Activated CD4-positive, alpha-beta T cell treated with anti-CD3 and anti-CD28 coated beads, Interleukin-2, Interleukin-6, amounts not matched to agents 100 ng/mL and 50 ng/mL, durations not matched to agents 16 hours and 8 hours (primary cell): ENCODE measurements around the gene TBL1XR1.
"Not testable (repeated sequence)": the region's sequence is repeated elsewhere in the genome, so short reads cannot be mapped to it uniquely, and the experiment has no call there.

Source experiments
- DNase-seq: peaks from one replicate; pipeline ENCODE4 v3.0.0-alpha.2; 2020

The TBL1XR1 gene

DNA sequence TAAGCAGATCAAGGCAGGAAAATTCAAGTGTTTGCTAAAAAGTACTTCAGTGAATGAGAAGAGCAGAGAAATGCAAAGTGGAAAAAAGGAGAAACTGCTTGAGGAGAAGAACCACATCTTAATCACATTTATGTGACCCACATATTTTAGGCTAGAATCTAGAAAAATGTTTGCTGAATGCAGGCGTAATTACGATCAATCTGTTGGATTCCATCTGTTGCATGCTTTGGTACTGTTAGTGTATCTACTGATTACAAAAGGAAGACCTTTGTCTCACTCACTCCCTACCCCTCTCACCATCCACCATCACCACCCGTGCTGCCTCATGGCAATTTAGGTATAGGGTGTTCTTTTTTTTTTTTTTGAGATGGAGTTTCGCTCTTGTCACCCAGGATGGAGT lies 9.7 kb upstream of the TBL1XR1 start:
- DNase-seq = no peak

DNA sequence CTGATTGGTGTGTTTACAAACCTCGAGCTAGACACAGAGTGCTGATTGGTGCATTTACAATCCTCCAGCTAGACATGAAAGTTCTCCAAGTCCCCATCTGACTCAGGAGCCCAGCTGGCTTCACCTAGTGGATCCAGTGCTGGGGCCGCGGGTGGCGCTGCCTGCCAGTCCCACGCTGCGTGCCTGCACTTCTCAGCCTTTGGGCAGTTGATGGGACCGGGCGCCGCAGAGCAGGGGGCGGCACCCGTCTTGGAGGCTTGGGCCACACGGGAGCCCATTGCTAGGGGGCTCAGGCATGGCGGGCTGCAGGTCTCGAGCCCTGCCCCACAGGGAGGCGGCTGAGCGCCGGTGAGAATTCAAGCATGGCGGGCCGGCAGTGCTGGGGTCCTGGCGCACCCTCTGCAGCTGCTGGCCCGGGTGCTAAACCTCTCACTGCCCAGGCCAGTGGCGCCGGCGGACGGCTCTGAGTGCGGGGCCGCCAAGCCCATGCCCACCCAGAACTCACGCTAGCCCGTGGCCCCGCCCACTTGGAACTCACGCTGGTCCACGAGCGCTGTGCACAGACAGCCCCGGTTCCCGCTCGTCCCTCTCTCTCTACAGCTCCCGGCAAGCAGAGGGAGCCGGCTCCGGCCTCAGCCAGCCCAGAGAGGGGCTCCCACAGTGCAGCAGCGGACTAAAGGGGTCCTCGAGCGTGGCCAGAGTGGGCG lies 6.6 kb upstream of the TBL1XR1 start:
- no peak for DNase-seq

DNA sequence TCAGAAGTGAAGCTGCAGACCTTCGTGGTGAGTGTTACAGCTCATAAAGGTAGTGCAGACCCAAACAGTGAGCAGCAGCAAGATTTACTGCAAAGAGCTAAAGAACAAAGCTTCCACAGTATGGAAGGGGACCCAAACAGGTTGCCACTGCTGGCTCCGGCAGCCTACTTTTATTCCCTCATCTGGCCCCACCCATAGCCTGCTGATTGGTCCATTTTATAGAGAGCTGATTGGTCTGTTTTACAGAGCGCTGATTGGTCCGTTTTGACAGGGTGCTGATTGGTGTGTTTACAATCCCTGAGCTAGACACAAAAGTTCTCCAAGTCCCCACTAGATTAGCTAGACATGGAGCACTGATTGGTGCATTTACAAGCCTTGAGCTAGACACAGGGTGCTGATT lies 5.7 kb upstream of the TBL1XR1 start:
- not testable (repeated sequence) for DNase-seq

DNA sequence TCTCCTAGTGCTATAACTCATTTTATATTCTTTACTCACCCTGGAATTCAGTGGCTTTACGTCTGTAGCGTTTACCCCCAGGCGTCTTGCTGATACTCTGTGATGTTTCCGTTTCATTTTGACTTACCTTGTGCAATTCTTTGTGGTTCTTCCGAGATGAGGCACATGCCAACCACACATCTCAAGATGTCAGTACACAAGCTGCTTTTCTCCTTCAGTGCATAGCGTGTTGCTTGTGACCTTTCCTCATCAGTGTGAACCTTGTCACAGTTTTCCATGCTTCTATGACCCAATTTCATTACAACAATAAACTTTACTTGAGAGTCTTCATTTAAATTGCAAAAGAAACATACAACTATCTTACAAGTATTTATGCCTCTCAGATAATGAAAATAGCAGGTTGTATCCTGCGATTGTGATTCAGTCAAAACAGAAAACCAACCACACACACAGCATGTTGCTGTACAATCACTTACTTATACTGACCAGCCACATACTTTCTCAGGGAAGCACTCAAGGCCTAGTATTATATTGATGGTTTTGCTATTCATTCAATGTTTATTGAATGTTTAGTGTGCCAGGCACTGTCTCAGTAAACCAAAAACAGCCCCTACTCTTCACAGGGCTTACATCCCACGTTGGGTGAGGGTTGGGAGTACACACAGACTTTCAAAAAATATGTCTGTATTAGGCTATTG lies 4.6 kb upstream of the TBL1XR1 start:
- peak; percentile 91 for DNase-seq

DNA sequence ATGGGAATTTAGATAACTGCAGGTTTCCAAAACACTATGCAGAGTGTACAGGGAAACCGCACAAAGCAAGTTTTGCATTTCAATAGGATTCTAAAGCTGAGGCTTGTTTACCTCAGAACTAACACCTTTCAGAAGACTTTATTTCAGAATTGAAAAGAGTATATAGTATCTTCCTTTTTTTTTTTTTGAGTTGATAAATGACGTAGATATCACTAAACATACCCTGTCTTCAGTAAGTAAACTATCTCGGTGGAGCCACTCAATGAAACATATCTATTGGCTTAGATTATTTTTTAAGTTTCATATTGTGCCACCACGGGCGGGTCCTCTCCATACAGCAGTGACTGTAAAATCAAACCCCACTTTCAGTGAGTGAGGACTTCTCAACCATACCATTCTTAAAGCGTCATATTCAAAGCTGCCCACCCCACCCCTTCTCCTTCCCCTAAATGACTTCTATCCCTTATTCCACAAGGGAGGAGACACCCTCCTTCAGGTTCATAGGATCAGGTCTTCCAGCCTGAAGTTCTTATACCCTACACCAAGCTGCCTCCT lies 2.0 kb upstream of the TBL1XR1 start:
- no peak for DNase-seq

DNA sequence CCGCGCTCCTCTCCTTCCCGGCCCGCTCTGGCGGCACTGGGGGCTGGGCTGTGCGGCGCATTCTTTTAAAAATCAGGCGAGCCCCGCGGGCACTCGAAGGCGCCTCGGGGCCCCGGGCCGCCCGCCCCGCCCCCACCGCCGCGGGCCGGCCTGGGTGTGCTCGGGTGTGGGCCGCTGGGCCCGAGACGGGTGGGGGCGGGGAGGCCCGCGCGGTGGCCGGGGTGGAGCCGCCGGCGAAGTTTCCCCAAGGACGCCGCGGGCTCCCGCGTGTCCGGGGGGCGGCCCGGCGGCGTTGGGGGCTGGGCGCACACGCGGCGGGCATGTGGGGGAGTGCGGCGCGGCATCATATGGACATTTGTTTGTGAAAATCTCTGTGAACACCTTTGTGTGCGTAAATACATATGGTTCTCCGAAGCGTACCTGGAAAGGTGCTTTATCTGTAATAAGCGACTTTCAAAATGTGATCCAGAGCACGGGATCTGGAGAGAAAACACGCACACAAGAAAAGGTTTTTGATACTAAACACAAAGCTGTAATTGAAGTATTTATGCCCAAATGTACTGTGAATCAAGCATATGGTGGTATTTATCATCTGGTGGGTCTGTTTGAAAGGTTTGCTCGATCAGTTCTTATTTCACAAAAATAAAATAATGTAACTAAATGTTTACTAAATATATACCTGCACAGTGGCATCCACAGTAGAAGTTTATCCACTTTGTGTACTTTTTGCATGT lies 612 bp upstream of the TBL1XR1 start:
- peak; percentile 69 for DNase-seq

DNA sequence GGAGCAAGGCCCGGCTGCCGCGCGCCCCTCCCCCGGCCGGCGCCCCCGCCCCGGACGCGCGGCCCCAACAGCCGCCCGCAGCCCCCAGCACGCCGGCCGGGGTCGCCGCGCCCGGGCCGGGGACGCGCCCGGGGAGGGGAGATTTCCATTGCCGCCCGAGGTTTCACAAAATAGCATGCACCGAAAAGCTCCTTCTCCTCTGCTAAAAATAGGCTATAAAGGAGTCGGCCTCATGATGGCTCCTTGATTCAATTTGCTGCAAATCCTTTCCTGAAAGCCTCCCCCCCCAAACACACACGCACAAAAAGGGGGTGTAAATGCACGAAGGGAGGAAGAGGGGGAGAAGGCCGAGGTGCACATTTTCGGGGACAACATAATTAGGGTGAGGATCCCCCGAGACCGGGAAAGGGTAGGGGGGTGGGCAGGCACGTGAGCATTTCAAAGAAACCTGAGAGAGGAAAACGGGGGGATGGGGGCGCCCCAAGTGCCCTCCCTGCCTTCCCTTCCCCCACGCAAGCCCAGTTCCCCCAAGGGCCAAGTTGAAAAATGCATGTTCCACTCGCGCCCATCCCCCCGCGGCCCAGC lies 734 bp downstream of the TBL1XR1 start:
- peak; percentile 54 for DNase-seq

DNA sequence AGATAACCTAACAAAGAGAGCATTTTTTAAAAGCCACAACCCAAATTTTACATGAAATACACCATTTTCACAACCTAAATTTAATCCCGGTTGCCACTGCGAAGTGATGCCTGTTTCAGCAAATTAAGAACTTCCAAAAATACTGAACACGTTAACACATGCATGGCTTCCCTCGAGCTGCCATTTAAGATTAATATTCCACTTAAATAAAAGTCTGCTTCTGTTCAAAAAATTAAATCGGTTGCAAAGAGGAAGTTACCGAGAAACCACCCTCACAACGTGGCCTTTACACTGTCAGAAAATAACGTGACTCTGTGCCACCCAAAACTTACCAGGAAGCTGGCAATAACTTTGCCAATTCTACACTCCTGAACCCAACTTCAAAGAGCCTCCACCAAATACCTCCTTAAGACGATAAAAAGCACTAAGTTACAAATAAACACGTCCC lies 1.2 kb downstream of the TBL1XR1 start:
- peak; percentile 53 for DNase-seq

DNA sequence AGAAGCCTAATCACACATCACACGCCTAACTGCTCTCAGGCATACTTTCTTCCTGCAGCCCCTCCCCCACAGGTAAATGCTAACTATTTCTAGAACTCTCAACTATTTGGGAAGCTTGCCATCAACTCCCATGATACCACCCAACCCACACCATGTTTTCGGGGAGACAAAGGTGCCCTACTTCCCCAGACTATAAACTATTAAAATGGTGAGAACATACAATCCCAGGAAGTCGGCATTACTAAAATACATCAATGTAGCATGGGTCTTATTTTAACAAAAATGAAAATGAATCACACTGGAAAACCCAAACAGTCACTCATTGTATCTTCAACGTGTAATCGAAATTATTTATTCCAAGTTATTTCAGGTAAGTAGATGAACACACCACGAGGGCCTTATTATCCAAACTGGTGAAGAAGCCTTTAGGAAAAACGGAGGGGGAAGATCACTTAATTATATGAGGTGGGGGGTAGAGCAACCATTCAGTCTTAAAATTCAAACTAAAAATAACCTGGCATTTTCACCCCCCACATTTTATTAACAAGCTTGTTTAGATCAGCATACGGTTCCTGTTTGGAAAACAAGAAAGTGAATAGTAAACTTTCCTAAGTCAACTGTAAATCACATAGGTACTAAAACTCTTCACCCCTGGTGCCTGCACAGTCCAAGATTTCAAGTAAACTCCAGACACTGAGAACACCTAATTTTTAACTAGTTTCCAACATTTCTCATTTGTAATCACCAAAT lies 1.9 kb downstream of the TBL1XR1 start:
- peak; percentile 24 for DNase-seq

DNA sequence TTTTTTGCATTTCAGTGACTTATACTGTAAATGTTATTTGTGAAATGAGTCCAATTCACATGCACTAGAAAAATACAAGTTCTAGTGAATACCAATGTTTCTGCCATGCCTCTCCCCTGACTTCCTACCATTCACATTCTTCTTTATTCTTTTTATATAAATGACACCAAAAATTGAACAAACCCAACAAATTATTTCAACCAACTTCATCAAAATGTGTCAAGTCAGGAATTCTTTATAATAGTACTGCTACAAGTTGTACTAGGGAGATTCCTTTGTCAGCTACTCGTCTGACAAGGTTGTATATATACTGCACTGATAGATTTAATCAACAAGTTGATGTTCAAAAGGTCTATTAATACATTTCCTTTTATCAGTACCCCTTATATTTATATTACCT lies 3.0 kb downstream of the TBL1XR1 start:
- no peak for DNase-seq

DNA sequence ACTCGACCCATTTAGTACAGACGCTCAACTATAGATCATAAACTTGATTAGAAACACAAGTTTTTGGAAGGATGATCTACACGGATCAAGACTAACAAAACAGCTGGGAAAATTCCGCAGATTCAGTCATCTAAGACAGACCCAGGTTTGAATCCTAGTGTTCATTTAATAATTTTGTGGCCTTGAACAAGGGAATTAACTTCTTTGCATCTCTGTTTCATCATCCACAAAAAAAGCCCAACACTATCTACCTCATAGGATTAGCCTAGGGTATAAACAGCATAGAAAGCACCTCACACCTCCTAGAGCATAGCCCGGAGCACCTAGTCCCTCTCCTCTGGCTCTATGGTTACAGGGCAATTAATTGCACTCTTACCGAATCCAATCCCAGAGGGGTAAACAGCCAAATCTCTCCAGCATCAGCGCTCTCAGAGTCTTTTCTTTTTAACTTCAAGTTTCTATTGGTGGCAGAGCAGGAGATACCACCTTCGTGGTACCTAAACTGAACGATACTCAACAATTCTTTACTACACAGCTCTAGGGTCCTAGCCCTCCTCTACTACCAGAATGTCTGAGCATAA lies 3.5 kb downstream of the TBL1XR1 start:
- no peak for DNase-seq

DNA sequence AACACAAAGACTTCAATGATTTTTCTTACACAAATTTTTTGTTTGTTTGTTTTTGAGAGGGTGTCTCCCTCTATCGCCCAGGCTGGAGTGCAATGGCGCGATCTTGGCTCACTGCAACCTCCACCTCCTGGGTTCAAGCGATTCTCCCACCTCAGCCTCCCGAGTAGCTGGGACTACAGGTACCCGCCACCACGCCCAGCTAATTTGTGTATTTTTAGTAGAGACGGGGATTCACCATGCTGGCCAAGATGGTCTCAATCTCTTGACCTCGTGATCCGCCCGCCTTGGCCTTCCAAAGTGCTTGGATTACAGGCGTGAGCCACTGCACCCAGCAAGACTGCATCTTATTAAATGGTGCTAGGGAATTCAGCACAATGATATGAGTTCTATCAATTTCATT lies 4.0 kb downstream of the TBL1XR1 start:
- DNase-seq = not testable (repeated sequence)

DNA sequence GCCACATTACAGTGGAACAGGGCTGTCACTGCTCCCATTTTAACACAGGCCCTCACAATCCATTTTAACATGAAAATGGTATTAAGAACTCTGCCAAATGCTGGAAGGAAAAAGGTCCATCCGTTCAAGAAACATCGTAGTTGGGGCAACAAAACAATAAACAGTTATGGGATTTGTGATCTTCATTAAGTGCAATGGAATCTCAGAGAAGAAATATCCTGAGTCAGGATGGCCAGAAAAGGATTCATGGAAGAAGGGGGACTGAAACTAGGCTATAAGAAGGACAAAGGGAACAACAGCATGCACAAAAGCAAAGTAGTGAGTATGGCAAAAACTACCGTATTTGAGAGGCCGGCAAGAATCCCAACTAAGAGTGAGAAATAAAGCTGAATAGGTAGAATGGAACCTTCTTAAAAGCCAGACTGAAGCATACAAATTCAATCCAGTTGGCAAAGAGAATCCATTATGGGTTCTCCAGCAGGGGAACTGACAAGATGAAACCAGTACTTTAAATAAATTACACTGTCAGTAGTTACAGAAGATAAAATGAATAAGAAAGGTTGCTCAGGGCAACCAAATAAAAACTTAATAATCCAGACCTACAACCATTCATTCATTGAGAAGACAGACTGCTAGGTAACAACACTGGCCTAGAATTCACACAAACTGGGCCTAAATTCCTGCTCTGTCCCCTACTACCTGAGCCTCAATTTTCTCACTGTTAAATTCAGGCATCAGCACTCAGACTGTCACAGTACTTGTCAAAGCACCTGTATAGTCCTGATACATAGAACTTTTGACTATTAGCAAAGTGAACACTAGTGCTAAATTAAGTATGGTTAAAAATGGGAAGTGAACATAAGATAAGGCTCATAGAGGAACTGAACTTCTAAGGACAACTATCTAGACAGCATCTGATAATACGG lies 6.3 kb downstream of the TBL1XR1 start:
- no peak for DNase-seq

DNA sequence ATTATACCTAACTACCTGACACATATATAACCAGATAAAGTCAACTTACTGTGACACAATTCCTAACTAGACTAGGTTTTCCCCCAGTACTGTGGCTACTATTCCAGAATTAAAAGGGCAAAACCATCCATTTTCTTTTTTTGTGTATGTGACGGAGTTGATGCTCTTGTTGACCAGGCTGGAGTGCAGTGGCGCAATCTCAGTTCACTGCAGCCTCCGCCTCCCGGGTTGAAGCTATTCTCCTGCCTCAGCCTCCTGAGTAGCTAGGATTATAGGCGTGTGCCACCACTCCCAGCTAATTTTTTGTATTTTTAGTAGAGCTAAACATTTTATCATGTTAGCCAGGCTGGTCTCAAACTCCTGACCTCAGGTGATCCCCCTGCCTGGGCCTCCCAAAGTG lies 7.1 kb downstream of the TBL1XR1 start:
- DNase-seq = not testable (repeated sequence)

DNA sequence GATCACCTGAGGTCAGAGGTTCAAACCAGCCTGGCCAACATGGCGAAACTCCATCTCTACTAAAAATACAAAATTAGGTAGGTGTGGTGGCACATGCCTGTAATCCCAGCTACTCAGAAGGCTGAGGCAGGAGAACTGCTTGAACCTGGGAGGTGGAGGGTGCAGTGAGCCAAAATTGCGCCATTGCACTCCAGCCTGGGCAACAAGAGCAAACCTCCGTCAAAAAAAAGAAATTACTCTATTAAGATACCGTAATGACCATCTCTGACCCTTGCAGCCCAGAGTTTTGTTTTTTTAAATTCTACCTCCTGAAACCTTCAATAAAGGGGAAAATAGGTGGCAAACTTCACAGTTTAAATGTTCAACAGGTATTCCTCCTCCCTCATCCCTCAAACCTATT lies 9.0 kb downstream of the TBL1XR1 start:
- DNase-seq = not testable (repeated sequence)

DNA sequence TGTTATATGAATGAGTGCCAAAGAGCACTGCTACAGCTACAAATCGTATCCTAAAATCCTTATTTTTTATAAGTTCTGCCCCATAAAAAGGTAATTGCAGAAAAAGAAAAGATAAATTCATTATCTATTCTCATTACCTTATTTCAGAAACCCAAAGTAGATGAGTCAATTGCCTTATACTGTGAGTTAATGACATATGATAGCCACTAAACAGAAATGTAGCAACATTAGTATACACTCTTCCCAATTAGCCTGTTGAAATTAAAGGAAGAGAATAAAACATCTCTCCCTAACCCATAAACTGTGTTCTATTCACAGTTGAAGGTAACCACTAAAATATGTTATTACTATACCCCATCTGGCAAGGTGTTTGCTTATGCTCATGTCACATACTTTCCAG lies 11.0 kb downstream of the TBL1XR1 start:
- DNase-seq = no peak

DNA sequence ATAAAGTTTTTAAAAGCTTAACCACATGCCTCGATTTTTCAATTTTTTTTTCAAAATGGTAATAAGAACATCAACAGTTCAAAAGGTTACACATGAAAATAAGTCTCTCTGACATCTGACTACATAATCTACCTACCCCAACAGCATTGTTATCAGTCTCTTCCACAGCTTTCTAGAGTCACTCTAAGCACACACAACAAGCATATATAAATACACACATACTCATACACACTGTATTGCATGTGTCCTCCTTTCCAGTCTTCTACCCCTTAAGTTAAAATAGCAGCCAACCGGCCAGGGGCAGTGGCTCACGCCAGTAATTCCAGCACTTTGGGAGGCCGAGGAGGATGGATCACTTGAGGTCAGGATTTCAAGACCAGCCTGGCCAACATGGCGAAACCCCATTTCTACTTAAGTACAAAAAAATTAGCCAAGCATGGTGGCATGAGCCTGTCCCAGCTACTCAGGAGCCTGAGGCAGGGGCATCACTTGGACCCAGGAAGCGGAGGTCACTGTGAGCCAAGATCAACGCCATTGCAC lies 12.2 kb downstream of the TBL1XR1 start:
- DNase-seq = no peak

DNA sequence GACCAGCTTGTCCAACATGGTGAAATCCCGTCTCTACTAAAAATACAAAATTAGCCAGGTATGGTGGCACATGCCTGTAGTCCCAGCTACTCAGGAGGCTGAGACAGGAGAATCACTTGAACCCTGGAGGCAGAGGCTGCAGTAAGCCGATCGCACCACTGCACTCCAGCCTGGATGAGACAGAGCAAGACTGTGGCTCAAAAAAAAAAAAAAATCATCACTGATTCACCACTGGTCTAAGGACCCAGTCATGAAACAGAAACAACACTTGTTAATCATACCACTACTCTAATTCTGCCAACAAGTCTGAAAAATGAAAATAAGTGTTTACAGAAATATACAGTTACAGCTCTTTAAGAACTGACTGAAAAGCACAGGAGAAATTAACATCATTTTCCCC lies 12.7 kb downstream of the TBL1XR1 start:
- DNase-seq = peak; percentile 54

DNA sequence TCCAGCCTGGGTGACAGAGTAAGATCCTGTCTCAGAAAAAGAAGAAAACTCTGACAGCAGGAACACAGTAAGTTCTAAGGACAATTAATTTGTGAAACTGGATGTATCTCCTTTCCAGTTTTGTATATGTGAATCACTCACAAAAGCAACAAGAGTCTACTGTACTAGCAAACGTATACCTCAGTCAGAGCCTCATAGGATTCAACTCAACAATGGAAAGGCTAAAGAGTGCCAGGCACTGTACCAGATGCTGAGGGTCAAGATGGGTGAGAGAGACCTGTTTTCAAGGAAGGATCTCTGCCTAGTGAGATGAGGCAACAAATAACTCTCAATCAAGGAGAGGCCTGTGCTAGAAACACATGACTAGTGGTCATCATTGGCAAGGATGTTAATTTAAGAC lies 14.9 kb downstream of the TBL1XR1 start:
- DNase-seq = no peak

DNA sequence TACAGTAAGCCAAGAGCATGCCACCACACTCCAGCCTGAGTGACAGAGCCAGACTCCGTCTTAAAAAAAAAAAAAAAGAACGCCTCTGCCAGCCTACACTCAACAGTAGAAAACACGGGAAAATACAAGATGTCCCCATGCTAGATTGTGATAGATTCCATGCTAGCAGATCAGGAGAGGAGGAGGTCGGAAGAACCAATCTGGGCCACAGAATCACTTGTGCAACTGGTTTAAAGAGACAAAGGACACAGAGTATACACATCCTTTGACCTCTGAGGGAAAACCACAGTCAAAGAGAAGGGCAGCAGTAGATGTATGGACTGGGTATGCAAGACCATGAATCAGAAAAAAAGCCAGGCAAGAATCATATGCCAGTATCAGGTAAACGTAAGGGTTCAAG lies 15.9 kb downstream of the TBL1XR1 start:
- DNase-seq = no peak

DNA sequence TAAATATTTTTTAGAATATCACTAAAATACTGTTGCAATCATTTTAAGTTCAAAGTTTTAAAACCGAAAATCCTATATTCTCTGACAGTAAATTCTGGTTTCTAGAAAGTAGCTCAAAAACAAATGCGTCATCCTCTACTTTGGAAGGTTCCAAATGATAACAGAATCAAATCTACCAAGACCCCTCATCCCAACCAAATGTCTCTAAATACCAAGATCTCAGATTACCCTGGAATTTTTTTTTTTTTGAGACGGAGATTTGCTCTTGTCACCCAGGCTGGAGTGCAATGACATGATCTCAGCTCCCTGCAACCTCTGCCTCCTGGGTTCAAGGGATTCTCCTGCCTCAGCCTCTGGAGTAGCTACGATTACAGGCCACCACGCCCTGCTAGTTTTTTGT lies 16.8 kb downstream of the TBL1XR1 start:
- DNase-seq = no peak
